AG04450 (cell line): ENCODE measurements around the gene PURA. TPM values are rescaled to one million over a fixed set of nuclear protein-coding genes. Genes with fewer than 3 reads are reported as not detected.
A peak's percentile ranks its signal among the peaks of the same experiment; 100 is the strongest.

ENCODE experiments used
- CTCF ChIA-PET: fragments of 300-600, 350-600 bp; formaldehyde crosslinking; extraction: SDS; loops from one replicate; lab custom pipeline; 2022; ENCODE audit warnings: antibody characterized with exemption, inconsistent platforms; lab: Charles Lee
- POLR2A ChIA-PET: fragments of 350-600 bp; formaldehyde crosslinking; extraction: SDS; loops from one replicate; lab custom pipeline; 2021; ENCODE audit warnings: antibody characterized with exemption, inconsistent platforms; lab: Yijun Ruan, JAX
- DNase-seq: peaks from one replicate; pipeline ENCODE4 v3.0.0-alpha.2; 2011; ENCODE audit warnings: low read depth, low spot score
- H3K27ac ChIP-seq: one replicate; pipeline ENCODE4 v1.5.1; 2012; ENCODE audit warnings: low read depth, low read length, control low read depth
- H3K27me3 ChIP-seq: one replicate; pipeline ENCODE4 v1.6.0; 2012; ENCODE audit warnings: low read length; ENCODE audit not compliant: control insufficient read depth, insufficient read depth
- H3K4me3 ChIP-seq: 2 replicates; pipeline ENCODE4 v1.5.1; 2011; ENCODE audit warnings: mild to moderate bottlenecking, low read depth, low read length, control low read depth
- H3K9me3 ChIP-seq: 2 replicates; pipeline ENCODE4 v1.5.1; 2012; ENCODE audit warnings: low read length; ENCODE audit not compliant: control insufficient read depth, insufficient read depth
- CTCF ChIP-seq: IDR thresholded peaks from 2 replicates; pipeline ENCODE4 v1.5.1; 2011; ENCODE audit warnings: low read depth, low read length, control low read depth, inconsistent platforms
- polyA plus RNA-seq: library from polyadenylated mRNA; depleted of rRNA; stranded (reverse); fragments of >200 nt; gene quantifications from 2 replicates; pipeline ENCODE4 v1.2.3, GENCODE V29; 2011

The PURA gene
- polyA plus RNA-seq, 1 experiment: 4.5 TPM

GRCh38 chr5:140146523-140146842 lies 32.6 kb downstream of the PURA start:
- ChIA-PET POLR2A (interaction anchor here (1.5 kb wide), 1 partner anchor 39 kb away, joined by 4 read pairs; no protein-coding TSS in a partner anchor), CTCF (interaction anchor here (0.6 to 6.6 kb wide), 17 partner anchors 8 to 359 kb away, joined by 3 to 161 read pairs (median 10); partner anchors contain the start of gene PURA)
- Histone ChIP-seq H3K9me3 (no peaks in the 10 kb centered on the region; the same call in 1 of the 2 replicates), H3K27me3 (peaks cover 5% of the 10 kb centered on the region), H3K27ac (no peak overlapping the region), H3K4me3 (no peak overlapping the region)
- no peak for TF ChIP-seq CTCF
- no peak for DNase-seq

DNA sequence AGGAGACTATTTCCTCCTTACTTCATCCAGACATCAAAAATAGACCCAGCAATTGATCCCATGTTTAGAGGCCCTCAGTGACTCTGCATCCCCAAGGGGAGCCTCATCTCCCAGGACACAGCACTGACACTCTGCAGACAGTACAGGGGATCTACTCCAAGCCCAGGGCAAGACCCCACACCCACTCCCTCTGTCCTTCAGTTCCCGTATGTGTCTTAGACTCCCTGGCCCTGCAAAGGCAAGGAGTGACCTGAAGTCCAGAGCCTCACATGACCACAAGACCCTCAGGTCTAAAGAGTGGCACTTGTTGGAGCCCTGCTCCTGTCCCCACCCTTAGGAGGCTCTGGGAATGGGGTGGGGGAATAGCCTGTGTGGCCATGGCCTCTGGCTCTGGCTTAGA lies 33.6 kb downstream of the PURA start:
- DNase-seq: no peak
- Histone ChIP-seq H3K9me3 (no peaks in the 10 kb centered on the region; the same call in 1 of the 2 replicates), H3K4me3 (no peak overlapping the region), H3K27ac (no peak overlapping the region), H3K27me3 (peaks cover 8% of the 10 kb centered on the region)
- ChIA-PET POLR2A (no interaction called here), CTCF (interaction anchor here (0.6 to 6.6 kb wide), 3 partner anchors 11 to 230 kb away, joined by 5 to 148 read pairs (median 64); partner anchors contain the start of gene PURA)
- no peak for TF ChIP-seq CTCF

DNA sequence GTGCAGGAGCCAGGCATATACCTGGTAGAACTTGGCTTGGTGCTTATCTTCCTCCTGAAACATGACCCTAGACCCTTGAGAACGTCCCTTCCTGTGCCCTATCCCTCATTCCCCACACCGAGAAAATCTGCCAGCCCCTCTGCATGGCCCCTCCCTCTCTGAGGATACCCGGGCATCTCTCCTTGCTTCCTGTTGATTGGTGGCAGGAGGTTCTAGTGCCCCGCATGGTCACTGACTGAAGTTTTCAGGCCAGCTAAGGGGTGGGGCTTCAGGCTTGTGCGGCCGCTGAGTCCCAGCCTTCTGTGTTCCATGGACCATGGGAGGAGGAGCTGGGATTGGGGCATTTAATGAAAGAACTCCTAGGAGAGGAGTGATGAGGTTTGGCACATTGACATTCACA lies 34.6 kb downstream of the PURA start:
- 0 out of 2 replicates have a peak, but pooled peaks have one; percentile 6 for TF ChIP-seq CTCF
- Histone ChIP-seq H3K4me3 (no peak overlapping the region), H3K9me3 (no peaks in the 10 kb centered on the region; the same call in 1 of the 2 replicates), H3K27ac (no peak overlapping the region), H3K27me3 (peaks cover 8% of the 10 kb centered on the region)
- ChIA-PET CTCF (no interaction called here), POLR2A (no interaction called here)
- no peak for DNase-seq

DNA sequence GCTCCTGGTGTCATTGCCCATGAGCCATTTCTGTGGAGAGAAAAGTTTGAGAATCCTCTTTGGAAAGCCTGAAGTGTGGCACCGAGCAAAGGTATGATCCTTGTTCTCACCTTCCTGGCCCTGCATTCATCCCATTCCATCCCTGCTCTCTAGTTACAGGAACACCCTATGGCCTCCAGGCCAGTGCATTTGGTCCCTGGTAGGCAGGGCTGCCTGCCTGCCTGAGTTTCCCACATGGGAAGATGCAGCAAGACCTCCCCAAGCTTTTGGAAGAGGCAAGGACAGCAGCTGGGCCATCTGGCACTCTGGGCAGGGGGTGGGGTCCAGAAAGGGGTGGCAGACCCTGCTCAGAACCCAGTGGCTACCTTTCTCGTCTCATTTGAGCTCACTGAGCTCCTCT lies 36.3 kb downstream of the PURA start:
- no peaks in the 10 kb centered on the region; the same call in 1 of the 2 replicates for H3K9me3 ChIP-seq
- peaks cover 16% of the 10 kb centered on the region for H3K27me3 ChIP-seq
- ChIA-PET POLR2A (no interaction called here), CTCF (interaction anchor here (0.6 to 10.6 kb wide), 3 partner anchors 32 to 75 kb away, joined by 3 to 101 read pairs (median 6); no protein-coding TSS in a partner anchor)
- H3K4me3 ChIP-seq: no peak overlapping the region
- H3K27ac ChIP-seq: no peak overlapping the region
- DNase-seq: no peak
- TF ChIP-seq CTCF: no peak

DNA sequence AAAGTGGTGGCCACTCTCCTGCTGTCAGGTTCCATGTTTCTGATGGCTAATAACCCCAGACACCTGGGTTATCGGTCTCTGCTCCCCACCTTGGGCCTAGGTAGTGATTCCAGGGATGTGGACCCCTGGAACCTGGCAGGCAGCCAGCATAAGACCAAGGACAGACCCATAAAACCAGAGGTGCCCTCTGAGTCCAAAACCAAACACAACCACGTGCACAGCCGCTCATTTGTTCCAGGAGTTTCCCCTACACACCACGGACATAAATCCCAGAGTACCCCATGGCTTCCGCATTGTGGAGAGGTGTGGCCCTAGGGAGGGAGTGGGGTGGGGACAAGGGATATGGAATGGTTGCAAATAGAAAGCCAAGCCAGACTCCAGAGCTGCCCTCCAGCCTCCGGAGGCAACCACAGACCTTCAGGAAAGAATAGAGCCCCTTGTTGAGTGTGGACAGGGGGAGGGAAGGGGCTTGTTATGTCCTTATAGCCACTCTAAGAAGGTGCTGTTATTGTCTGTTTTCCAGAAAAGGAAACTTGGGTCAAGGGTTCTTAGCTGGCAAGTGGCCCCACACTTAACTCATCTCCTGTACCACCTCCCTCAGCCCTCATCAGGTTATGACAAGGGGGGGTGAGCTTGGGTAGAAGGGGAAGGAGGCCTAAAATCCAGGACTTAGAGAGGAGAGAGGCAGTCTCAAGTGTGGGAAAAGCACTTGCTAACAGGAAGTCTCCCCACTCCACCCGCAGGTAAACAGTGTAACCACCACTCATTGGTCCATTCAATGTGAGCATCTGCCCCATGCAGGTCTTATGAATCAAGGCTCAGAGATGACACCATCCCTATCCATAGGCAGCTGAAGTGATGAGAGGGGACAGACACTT lies 37.5 kb downstream of the PURA start:
- DNase-seq: no peak
- ChIA-PET CTCF (interaction anchor here (0.6 to 10.6 kb wide), 2 partner anchors 77 to 268 kb away, joined by 5 to 101 read pairs; no protein-coding TSS in a partner anchor), POLR2A (no interaction called here)
- Histone ChIP-seq H3K27me3 (peaks cover 16% of the 10 kb centered on the region), H3K9me3 (no peaks in the 10 kb centered on the region; the same call in 1 of the 2 replicates), H3K27ac (no peak overlapping the region), H3K4me3 (no peak overlapping the region)
- no peak for TF ChIP-seq CTCF
